Adrenal gland (tissue), 12 donors: Measurements from ENCODE around the gene FCGR3B. TPM values are rescaled to one million over a fixed set of nuclear protein-coding genes. Genes with fewer than 3 reads are reported as not detected.
"Not testable (repeated sequence)": the region's sequence is repeated elsewhere in the genome, so short reads cannot be mapped to it uniquely, and the experiment has no call there.

Experiments
- DNase-seq, 7 donors: peaks; one replicate each; pipeline ENCODE4 v3.0.0-alpha.2; 2019 to 2020
- H3K27ac ChIP-seq, 5 donors: fragments of 200-600 bp; sonication (generic) in 4 of 5; 1 replicate in 3 of 5; 2 replicates in 2 of 5; pipeline versions ENCODE4 v1.5.1 to v1.8.0; 2016 to 2020; ENCODE audit warnings: mild to moderate bottlenecking in 1 of 5
- H3K27me3 ChIP-seq: fragments of 200-600 bp; 2 replicates; pipeline ENCODE4 v1.8.0; 2021
- H3K36me3 ChIP-seq, 2 donors: fragments of 200-600 bp; replicated peaks in 1 of 2; 1 replicate in 1 of 2; 2 replicates in 1 of 2; pipeline versions ENCODE4 v1.5.1 to v1.8.0; 2018 to 2022
- H3K4me1 ChIP-seq, 2 donors: fragments of 200-600 bp; replicated peaks in 1 of 2; 1 replicate in 1 of 2; 2 replicates in 1 of 2; pipeline versions ENCODE4 v1.5.1 to v1.8.0; 2018 to 2021
- H3K4me3 ChIP-seq, 4 donors: fragments of 200-600 bp; sonication (generic) in 3 of 4; one replicate each; pipeline ENCODE4 v1.5.1; 2016 to 2018
- H3K9me3 ChIP-seq, 3 donors: fragments of 200-600 bp; sonication (generic) in 1 of 3; replicated peaks in 1 of 3; 1 replicate in 2 of 3; 2 replicates in 1 of 3; pipeline versions ENCODE4 v1.5.1 to v1.8.0; 2016 to 2021
- WGBS, 4 donors: extraction: QIAGEN DNeasy Blood & Tissue Kit in 2 of 4; methylation state at CpG; one replicate each; pipeline versions ENCODE4 v1.1.5 to v1.1.7; 2013 to 2017; 5-methylcytosine and 5-hydroxymethylcytosine counted together
- intact Hi-C, 2 donors: fragments of 100-400 bp; cut with DNase I; formaldehyde crosslinking; loops; one replicate each; pipeline versions ENCODE4 v1.14.1 to v1.15.0; 2022 to 2023
- polyA plus RNA-seq, 3 donors: library from polyadenylated mRNA; stranded (reverse); fragments of 200-250 nt in 2 of 3; fragments of 350-450 nt in 1 of 3; fragmentation: Illumina TruSeq in 1 of 3; extraction: RNeasy Lipid Tissue Mini Kit (QIAGEN cat#74804) in 1 of 3; gene quantifications; one replicate each; pipeline ENCODE4 v1.2.3, GENCODE V29; 2013 to 2014
- total RNA-seq, 9 donors: library from RNA; depleted of rRNA in 4 of 9; stranded (reverse); fragments of >200 nt in 4 of 9; fragments of 120-200 nt in 1 of 9; fragmentation: NEBNext Ultra II Directional in 1 of 9; extraction: Animal tissue kit (Norgen Biotek cat#: 25700) in 1 of 9; gene quantifications; one replicate each; pipeline versions ENCODE4 v1.1.0 to v1.2.4, GENCODE V29; 2013 to 2023
- donor health status: healthy with polysubstance abuse.
- donor health status: Bipolar disorder and iron deficiency.
- donor health status: DM: yes; HTN: yes; CAD: no.
- donor health status: DM: no; HTN: no; CAD: no.
- donor health status: DM: no; HTN: no; CAD: no.
- donor health status: DM: yes; HTN: yes; CAD: no.

Gene FCGR3B
- total and polyA plus RNA-seq, 12 donors, result 0.17 to 17.1 (median 5.8) TPM

DNA sequence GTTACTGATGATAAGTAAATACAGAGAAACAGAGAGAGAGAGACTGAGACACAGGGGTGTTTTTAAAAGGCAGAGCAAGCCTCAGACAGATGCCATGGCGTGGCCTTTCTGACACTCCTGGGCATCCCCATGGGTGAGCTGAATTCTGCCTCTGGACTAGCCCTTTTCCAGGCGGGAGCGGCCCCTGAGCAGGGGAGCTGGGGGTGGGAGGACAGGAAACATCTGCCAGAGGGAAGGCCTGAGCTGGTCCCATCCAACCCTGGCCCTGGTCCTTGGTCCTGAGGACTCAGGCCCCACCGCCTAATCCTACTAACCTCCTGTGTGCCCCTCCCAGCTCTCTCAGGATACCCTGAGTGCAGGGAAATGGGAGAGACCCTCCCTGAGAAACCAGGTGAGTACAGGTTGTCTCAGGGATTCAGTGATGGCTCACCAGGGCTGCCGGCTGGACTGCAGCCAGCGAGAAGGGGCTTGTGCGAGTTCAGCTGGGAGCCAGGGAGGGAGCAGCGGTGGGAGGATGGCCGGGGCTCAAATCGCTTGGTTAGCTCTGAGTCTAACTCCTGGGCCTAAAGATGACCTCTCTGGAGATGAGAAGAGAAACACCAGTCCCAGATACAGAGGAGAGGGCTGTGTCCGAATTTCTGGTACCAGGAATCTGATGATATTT is 37.8 kb downstream of the FCGR3B start:
- H3K4me3 ChIP-seq, intact Hi-C loops, H3K27ac ChIP-seq, H3K36me3 ChIP-seq, H3K27me3 ChIP-seq, H3K4me1 ChIP-seq, DNase-seq, H3K9me3 ChIP-seq: not testable (repeated sequence)
- 80 to 87% (median 85%) methylated on average over 7 to 11 of the region's 11 CpGs for WGBS, 4 donors

DNA sequence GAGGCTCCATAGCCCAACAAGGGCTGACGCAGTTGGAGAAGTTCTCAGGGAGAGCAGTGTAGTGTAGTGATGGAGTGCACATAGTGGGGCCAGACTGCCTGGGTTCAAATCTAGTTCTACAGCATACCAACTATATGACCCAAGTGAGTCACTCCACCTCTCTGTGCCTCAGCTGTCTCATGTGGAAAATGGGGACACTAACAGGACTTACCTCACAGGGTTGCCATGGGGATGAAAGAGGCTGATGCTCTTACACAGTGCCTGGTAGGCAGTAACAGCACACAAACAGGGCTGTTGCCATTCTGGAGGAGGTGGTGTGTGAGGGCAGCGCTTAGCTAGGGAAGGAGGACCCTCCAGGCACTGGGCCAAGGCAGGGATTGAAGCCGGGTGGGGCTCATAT is 38.4 kb downstream of the FCGR3B start:
- intact Hi-C loops, result not testable (repeated sequence)

DNA sequence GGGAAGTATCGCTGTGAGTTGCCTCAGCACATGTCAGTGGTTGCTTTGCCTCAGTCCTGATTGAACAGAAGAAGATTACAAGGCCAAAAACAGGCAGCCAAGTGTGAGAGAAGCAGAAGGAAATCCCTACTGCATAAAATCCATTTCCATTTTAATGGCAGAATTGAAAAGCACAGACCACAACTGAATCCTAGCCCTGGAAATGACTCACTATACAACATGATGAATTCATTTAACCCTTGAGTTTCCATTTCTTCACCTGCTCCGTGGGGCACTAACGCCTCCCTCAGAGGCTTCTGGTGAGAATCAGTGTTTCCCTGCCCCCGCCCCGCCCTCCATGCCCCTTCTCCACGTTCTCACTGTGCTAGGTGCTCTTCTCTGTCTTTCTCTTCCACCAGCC is 41.1 kb downstream of the FCGR3B start:
- H3K4me1 ChIP-seq, H3K9me3 ChIP-seq, H3K4me3 ChIP-seq, H3K36me3 ChIP-seq, intact Hi-C loops, DNase-seq, H3K27ac ChIP-seq, H3K27me3 ChIP-seq: not testable (repeated sequence)
- 26 to 100% (median 35%) methylated on average over 1 of the region's 6 CpGs; no CpG with 5 or more reads in 1 of the 4 donors for WGBS, 4 donors

More for the DNA sequence above, 38.4 kb downstream of the FCGR3B start:
- not testable (repeated sequence) for H3K27ac ChIP-seq, H3K9me3 ChIP-seq, H3K4me3 ChIP-seq, H3K4me1 ChIP-seq, H3K36me3 ChIP-seq, DNase-seq, H3K27me3 ChIP-seq
- WGBS, 4 donors, result 38 to 80% methylated on average over 1 to 2 of the region's 3 CpGs; no CpG with 5 or more reads in 2 of the 4 donors

DNA sequence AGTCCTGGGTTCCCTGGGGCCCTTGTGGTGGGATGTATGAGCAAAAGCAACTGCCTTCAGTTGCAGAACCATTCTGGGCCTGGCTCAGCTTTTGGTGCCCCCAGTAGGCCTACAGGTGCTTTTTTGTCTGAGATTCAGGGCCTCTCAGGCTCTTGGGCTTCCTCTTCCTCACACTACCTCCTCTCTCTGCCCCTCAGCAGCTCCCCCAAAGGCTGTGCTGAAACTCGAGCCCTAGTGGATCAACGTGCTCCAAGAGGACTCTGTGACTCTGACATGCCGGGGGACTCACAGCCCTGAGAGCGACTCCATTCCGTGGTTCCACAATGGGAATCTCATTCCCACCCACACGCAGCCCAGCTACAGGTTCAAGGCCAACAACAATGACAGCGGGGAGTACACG is 41.6 kb downstream of the FCGR3B start:
- H3K27me3 ChIP-seq, H3K9me3 ChIP-seq, DNase-seq, H3K36me3 ChIP-seq, H3K4me1 ChIP-seq, intact Hi-C loops, H3K27ac ChIP-seq, H3K4me3 ChIP-seq: not testable (repeated sequence)
- WGBS, 4 donors, result 53 to 55% methylated on average over 7 to 8 of the region's 8 CpGs; no CpG with 5 or more reads in 2 of the 4 donors

DNA sequence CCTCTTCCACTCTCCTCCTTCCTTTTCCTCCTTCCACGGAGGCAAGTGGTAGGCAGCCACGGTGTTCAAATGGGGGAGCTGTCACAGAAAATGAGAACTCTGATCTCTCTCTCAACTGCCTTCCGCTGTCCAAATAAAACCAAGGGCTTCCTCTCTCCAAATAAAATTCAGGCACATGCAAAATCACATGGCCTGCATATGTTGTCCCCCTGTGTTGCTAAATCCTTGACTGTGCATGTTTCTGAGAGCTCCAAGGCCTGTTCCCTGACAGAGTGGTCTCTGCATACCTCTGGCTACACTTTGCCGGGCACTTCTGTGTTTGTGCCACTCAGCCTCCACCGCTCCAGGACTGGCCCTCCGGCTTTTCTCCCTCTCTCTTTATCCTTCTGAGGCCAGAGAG is 42.4 kb downstream of the FCGR3B start:
- H3K4me1 ChIP-seq, DNase-seq, H3K9me3 ChIP-seq, H3K27me3 ChIP-seq, H3K4me3 ChIP-seq, H3K36me3 ChIP-seq, H3K27ac ChIP-seq, intact Hi-C loops: not testable (repeated sequence)
- WGBS, 4 donors, result no CpG with 5 or more reads among the region's 6 CpGs

DNA sequence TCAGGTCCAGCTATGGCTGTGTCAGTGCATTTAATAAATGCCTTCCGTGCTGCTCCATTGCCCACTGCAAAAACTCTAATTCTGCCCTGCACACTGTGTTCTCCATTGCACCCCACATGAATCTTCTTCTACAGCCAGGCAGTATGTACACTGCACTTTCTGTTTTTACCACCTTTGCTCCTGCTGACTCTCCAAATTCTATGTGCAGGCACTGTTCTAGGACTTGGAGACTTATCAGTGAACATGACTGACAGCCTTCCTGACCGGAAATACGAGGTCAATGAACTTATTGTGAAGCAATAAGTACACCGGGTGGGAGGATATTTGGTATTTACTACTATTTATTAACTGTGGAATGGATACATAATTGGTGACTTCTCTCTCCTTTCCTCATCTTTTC is 48.1 kb downstream of the FCGR3B start:
- H3K36me3 ChIP-seq, H3K27ac ChIP-seq, H3K9me3 ChIP-seq, H3K4me1 ChIP-seq, H3K27me3 ChIP-seq, H3K4me3 ChIP-seq, DNase-seq, intact Hi-C loops: not testable (repeated sequence)
- WGBS, 4 donors, result no CpG with 5 or more reads among the region's 4 CpGs

DNA sequence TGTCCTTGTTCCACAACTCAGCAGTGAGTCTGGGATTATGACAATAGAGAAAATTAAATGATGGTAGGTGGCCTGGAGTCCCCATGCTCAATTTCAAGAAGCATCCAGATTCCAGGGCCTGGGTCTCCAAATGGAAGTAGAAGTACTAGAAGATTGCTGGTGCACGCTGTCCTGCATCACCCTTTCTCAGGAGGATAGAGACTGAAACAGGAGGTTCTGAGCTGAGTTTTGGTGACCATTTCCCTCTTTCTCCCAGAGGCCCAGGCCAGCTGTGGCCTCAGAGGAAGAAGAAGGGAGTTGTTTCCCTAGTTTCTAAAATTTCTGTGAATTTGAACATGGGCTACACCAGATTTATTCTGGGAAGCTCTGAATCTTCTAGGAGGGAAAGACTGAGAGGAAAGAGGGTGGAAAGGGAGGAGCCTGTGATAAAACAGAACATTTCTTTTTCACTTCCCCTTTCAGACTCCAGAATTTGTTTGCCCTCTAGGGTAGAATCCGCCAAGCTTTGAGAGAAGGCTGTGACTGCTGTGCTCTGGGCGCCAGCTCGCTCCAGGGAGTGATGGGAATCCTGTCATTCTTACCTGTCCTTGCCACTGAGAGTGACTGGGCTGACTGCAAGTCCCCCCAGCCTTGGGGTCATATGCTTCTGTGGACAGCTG is 50.0 kb downstream of the FCGR3B start:
- H3K27me3 ChIP-seq, H3K27ac ChIP-seq, DNase-seq, H3K4me1 ChIP-seq, intact Hi-C loops, H3K36me3 ChIP-seq, H3K9me3 ChIP-seq, H3K4me3 ChIP-seq: not testable (repeated sequence)
- no CpG with 5 or more reads among the region's 4 CpGs for WGBS, 4 donors

DNA sequence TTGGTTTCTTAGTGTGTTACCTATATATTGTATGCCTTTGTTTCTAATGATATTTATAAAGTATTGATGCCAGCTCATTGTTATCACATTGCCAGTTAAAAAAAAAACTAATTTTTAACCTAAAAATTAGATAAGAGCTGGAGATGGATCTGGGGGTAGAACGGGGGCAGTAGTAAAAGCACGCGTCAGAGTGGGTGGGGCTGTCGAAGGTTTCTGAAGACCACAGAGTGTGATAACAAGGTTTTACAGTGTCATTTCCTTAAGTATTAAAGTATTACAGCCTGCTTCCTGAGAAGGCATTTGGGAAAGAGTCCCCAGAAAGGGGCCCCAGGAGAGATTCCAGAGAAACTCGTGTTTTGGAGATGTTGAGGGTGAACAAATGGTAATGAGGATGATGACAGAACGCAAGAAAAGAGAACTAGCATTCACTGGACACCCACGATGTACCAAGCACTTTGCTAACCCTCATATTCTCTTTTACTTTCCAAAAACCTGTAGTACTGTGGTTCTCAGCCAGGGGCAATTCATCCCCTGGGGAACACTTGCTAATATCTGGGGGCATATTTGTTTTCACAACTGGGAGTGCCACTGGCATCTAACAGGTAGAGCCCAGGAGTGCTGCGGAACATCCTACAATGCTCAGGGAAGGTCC is 51.0 kb downstream of the FCGR3B start:
- H3K4me1 ChIP-seq, H3K4me3 ChIP-seq, intact Hi-C loops, H3K27me3 ChIP-seq, H3K36me3 ChIP-seq, DNase-seq, H3K27ac ChIP-seq, H3K9me3 ChIP-seq: not testable (repeated sequence)
- WGBS, 4 donors, result 57 to 67% methylated on average over 1 of the region's 8 CpGs; no CpG with 5 or more reads in 2 of the 4 donors

DNA sequence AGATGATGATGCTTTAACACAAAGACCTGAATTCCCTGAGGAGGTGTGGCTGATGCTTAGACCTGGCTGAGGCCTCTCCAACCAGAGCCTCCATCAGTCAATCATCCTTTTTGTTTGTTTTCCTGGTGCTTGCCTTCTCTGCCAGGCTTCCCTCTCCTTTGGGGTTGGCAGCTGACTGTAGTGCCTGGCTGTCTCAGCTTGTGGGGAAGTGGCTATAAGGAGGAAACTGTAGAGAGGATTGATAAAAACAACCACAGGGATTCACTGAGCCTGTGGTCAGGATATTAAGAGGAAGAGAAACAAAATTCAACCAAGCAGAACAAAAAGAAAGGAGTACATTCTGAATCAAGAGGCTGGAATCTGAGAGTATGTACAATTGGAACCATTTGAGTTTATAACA is 54.3 kb downstream of the FCGR3B start:
- DNase-seq, H3K9me3 ChIP-seq, H3K4me3 ChIP-seq, H3K27ac ChIP-seq, H3K4me1 ChIP-seq, H3K36me3 ChIP-seq, intact Hi-C loops, H3K27me3 ChIP-seq: not testable (repeated sequence)
